NCI-H2171 treated with DMSO at 0.1 percent for 48 hours (cell line): ENCODE data around the gene NFE2L2.
A peak's percentile ranks its signal among the peaks of the same experiment; 100 is the strongest.
"Not testable (repeated sequence)": the region's sequence is repeated elsewhere in the genome, so short reads cannot be mapped to it uniquely, and the experiment has no call there.

Source experiments
- DNase-seq: peaks from one replicate; lab custom pipeline; 2025; lab: John Stamatoyannopoulos, UW

Gene NFE2L2

GRCh38 chr2:177257471-177257870 lies 7.1 kb downstream of the NFE2L2 start:
- DNase-seq: no peak

GRCh38 chr2:177256695-177257094 lies 7.8 kb downstream of the NFE2L2 start:
- DNase-seq: no peak

- DNase-seq: no peak
Observed at GRCh38 chr2:177256026-177256425, 8.5 kb downstream of the NFE2L2 start.

GRCh38 chr2:177255227-177255601 lies 9.3 kb downstream of the NFE2L2 start:
- DNase-seq: no peak

- no peak for DNase-seq
Observed at GRCh38 chr2:177254433-177255226, 9.9 kb downstream of the NFE2L2 start.

GRCh38 chr2:177253704-177254103 lies 10.8 kb downstream of the NFE2L2 start:
- DNase-seq: no peak

- no peak for DNase-seq
Observed at GRCh38 chr2:177252808-177253531, 11.6 kb downstream of the NFE2L2 start.

- no peak for DNase-seq
Observed at GRCh38 chr2:177251165-177251542, 13.4 kb downstream of the NFE2L2 start.

- DNase-seq: no peak
Observed at GRCh38 chr2:177250461-177250860, 14.1 kb downstream of the NFE2L2 start.

GRCh38 chr2:177249038-177249437 lies 15.5 kb downstream of the NFE2L2 start:
- no peak for DNase-seq

GRCh38 chr2:177247693-177248262 lies 16.7 kb downstream of the NFE2L2 start:
- DNase-seq: no peak

GRCh38 chr2:177246523-177247030 lies 17.9 kb downstream of the NFE2L2 start:
- not testable (repeated sequence) for DNase-seq

GRCh38 chr2:177246000-177246399 lies 18.5 kb downstream of the NFE2L2 start:
- DNase-seq: no peak

- DNase-seq: no peak
Observed at GRCh38 chr2:177245010-177245422, 19.5 kb downstream of the NFE2L2 start.

- no peak for DNase-seq
Observed at GRCh38 chr2:177244244-177244771, 20.2 kb downstream of the NFE2L2 start.

- no peak for DNase-seq
Observed at GRCh38 chr2:177243476-177243875, 21.1 kb downstream of the NFE2L2 start.

- no peak for DNase-seq
Observed at GRCh38 chr2:177243073-177243472, 21.5 kb downstream of the NFE2L2 start.

- DNase-seq: peak; percentile 95
Observed at GRCh38 chr2:177242121-177242987, 22.2 kb downstream of the NFE2L2 start.

GRCh38 chr2:177241711-177242120 lies 22.8 kb downstream of the NFE2L2 start:
- no peak for DNase-seq

GRCh38 chr2:177239932-177240630 lies 24.4 kb downstream of the NFE2L2 start:
- peak; percentile 75 for DNase-seq

GRCh38 chr2:177239053-177239452 lies 25.5 kb downstream of the NFE2L2 start:
- no peak for DNase-seq
